ENCODE data around the gene MST1R.

Gene MST1R

GRCh38 chr3:49899815-49900214 lies 3.9 kb downstream of the MST1R start:
- no CpG with 5 or more reads among the region's 5 CpGs for WGBS (ENCODE audit: insufficient coverage, insufficient read length)
- H3K9me3 ChIP-seq (ENCODE audit: control insufficient read depth, insufficient read depth, low read length) = no peaks in the 10 kb centered on the region
- H3K4me3 ChIP-seq (ENCODE audit: low read length) = no peak overlapping the region
- no peaks in the 10 kb centered on the region for H3K36me3 ChIP-seq (ENCODE audit: control insufficient read depth, insufficient read depth, low read length)
- H3K27ac ChIP-seq (ENCODE audit: low read length) = no peak overlapping the region
- DNase-seq (ENCODE audit: low read depth, low spot score) = no peak
- peaks cover 4% of the 10 kb centered on the region; the same call in 1 of the 2 replicates for H3K4me1 ChIP-seq (ENCODE audit: control insufficient read depth, insufficient read depth, low read length)
- no peaks in the 10 kb centered on the region for H3K27me3 ChIP-seq (ENCODE audit: control insufficient read depth, insufficient read depth, low read length)

- no peak for DNase-seq (ENCODE audit: low read depth, low spot score)
- H3K27me3 ChIP-seq (ENCODE audit: control insufficient read depth, insufficient read depth, low read length) = no peaks in the 10 kb centered on the region
- H3K36me3 ChIP-seq (ENCODE audit: control insufficient read depth, insufficient read depth, low read length) = no peaks in the 10 kb centered on the region
- no peak overlapping the region for H3K4me3 ChIP-seq (ENCODE audit: low read length)
- WGBS (ENCODE audit: insufficient coverage, insufficient read length) = no CpG with 5 or more reads among the region's 6 CpGs
- no peaks in the 10 kb centered on the region for H3K9me3 ChIP-seq (ENCODE audit: control insufficient read depth, insufficient read depth, low read length)
- H3K4me1 ChIP-seq (ENCODE audit: control insufficient read depth, insufficient read depth, low read length) = peaks cover 3% of the 10 kb centered on the region; the same call in 1 of the 2 replicates
- H3K27ac ChIP-seq (ENCODE audit: low read length) = no peak overlapping the region
Measured at GRCh38 chr3:49898991-49899390, 4.7 kb downstream of the MST1R start.

GRCh38 chr3:49896345-49896744 lies 7.3 kb downstream of the MST1R start:
- DNase-seq (ENCODE audit: low read depth, low spot score) = no peak
- no CpG with 5 or more reads among the region's 5 CpGs for WGBS (ENCODE audit: insufficient coverage, insufficient read length)
- no peaks in the 10 kb centered on the region for H3K27me3 ChIP-seq (ENCODE audit: control insufficient read depth, insufficient read depth, low read length)
- H3K9me3 ChIP-seq (ENCODE audit: control insufficient read depth, insufficient read depth, low read length) = no peaks in the 10 kb centered on the region
- no peak overlapping the region for H3K4me3 ChIP-seq (ENCODE audit: low read length)
- no peaks in the 10 kb centered on the region for H3K36me3 ChIP-seq (ENCODE audit: control insufficient read depth, insufficient read depth, low read length)
- no peak overlapping the region for H3K27ac ChIP-seq (ENCODE audit: low read length)
- H3K4me1 ChIP-seq (ENCODE audit: control insufficient read depth, insufficient read depth, low read length) = no peaks in the 10 kb centered on the region

GRCh38 chr3:49895791-49896190 lies 7.9 kb downstream of the MST1R start:
- Histone ChIP-seq H3K4me1 (ENCODE audit: control insufficient read depth, insufficient read depth, low read length) (no peaks in the 10 kb centered on the region), H3K36me3 (ENCODE audit: control insufficient read depth, insufficient read depth, low read length) (no peaks in the 10 kb centered on the region), H3K4me3 (ENCODE audit: low read length) (no peak overlapping the region), H3K9me3 (ENCODE audit: control insufficient read depth, insufficient read depth, low read length) (no peaks in the 10 kb centered on the region), H3K27me3 (ENCODE audit: control insufficient read depth, insufficient read depth, low read length) (no peaks in the 10 kb centered on the region), H3K27ac (ENCODE audit: low read length) (no peak overlapping the region)
- no peak for DNase-seq (ENCODE audit: low read depth, low spot score)
- no CpG with 5 or more reads among the region's 9 CpGs for WGBS (ENCODE audit: insufficient coverage, insufficient read length)

GRCh38 chr3:49889296-49889695 lies 14.4 kb downstream of the MST1R start:
- Histone ChIP-seq H3K4me1 (ENCODE audit: control insufficient read depth, insufficient read depth, low read length) (no peaks in the 10 kb centered on the region), H3K27ac (ENCODE audit: low read length) (no peak overlapping the region), H3K36me3 (ENCODE audit: control insufficient read depth, insufficient read depth, low read length) (no peaks in the 10 kb centered on the region), H3K9me3 (ENCODE audit: control insufficient read depth, insufficient read depth, low read length) (no peaks in the 10 kb centered on the region), H3K4me3 (ENCODE audit: low read length) (no peak overlapping the region), H3K27me3 (ENCODE audit: control insufficient read depth, insufficient read depth, low read length) (no peaks in the 10 kb centered on the region)
- DNase-seq (ENCODE audit: low read depth, low spot score) = no peak
- no CpG with 5 or more reads among the region's 10 CpGs for WGBS (ENCODE audit: insufficient coverage, insufficient read length)

- Histone ChIP-seq H3K27me3 (ENCODE audit: control insufficient read depth, insufficient read depth, low read length) (no peaks in the 10 kb centered on the region), H3K36me3 (ENCODE audit: control insufficient read depth, insufficient read depth, low read length) (no peaks in the 10 kb centered on the region), H3K4me1 (ENCODE audit: control insufficient read depth, insufficient read depth, low read length) (peaks cover 3% of the 10 kb centered on the region; the same call in 1 of the 2 replicates), H3K9me3 (ENCODE audit: control insufficient read depth, insufficient read depth, low read length) (no peaks in the 10 kb centered on the region), H3K4me3 (ENCODE audit: low read length) (no peak overlapping the region), H3K27ac (ENCODE audit: low read length) (no peak overlapping the region)
- no peak for DNase-seq (ENCODE audit: low read depth, low spot score)
Measured at GRCh38 chr3:49886922-49887265, 16.8 kb downstream of the MST1R start.

- Histone ChIP-seq H3K4me3 (ENCODE audit: low read length) (no peak overlapping the region), H3K36me3 (ENCODE audit: control insufficient read depth, insufficient read depth, low read length) (no peaks in the 10 kb centered on the region), H3K9me3 (ENCODE audit: control insufficient read depth, insufficient read depth, low read length) (no peaks in the 10 kb centered on the region), H3K27ac (ENCODE audit: low read length) (no peak overlapping the region), H3K4me1 (ENCODE audit: control insufficient read depth, insufficient read depth, low read length) (peaks cover 9% of the 10 kb centered on the region), H3K27me3 (ENCODE audit: control insufficient read depth, insufficient read depth, low read length) (no peaks in the 10 kb centered on the region)
- no peak for DNase-seq (ENCODE audit: low read depth, low spot score)
- WGBS (ENCODE audit: insufficient coverage, insufficient read length) = no CpG with 5 or more reads among the region's 4 CpGs
Measured at GRCh38 chr3:49883998-49884397, 19.7 kb downstream of the MST1R start.

- no peak for DNase-seq (ENCODE audit: low read depth, low spot score)
- no peak overlapping the region for H3K4me3 ChIP-seq (ENCODE audit: low read length)
- no peak overlapping the region for H3K27ac ChIP-seq (ENCODE audit: low read length)
- H3K27me3 ChIP-seq (ENCODE audit: control insufficient read depth, insufficient read depth, low read length) = no peaks in the 10 kb centered on the region
- no CpG with 5 or more reads among the region's 6 CpGs for WGBS (ENCODE audit: insufficient coverage, insufficient read length)
- H3K4me1 ChIP-seq (ENCODE audit: control insufficient read depth, insufficient read depth, low read length) = peaks cover 9% of the 10 kb centered on the region
- no peaks in the 10 kb centered on the region for H3K9me3 ChIP-seq (ENCODE audit: control insufficient read depth, insufficient read depth, low read length)
- no peaks in the 10 kb centered on the region for H3K36me3 ChIP-seq (ENCODE audit: control insufficient read depth, insufficient read depth, low read length)
Measured at GRCh38 chr3:49882166-49882565, 21.5 kb downstream of the MST1R start.

- DNase-seq (ENCODE audit: low read depth, low spot score) = no peak
- peaks cover 9% of the 10 kb centered on the region for H3K4me1 ChIP-seq (ENCODE audit: control insufficient read depth, insufficient read depth, low read length)
- no peaks in the 10 kb centered on the region for H3K9me3 ChIP-seq (ENCODE audit: control insufficient read depth, insufficient read depth, low read length)
- no peak overlapping the region for H3K27ac ChIP-seq (ENCODE audit: low read length)
- no peaks in the 10 kb centered on the region for H3K27me3 ChIP-seq (ENCODE audit: control insufficient read depth, insufficient read depth, low read length)
- H3K4me3 ChIP-seq (ENCODE audit: low read length) = no peak overlapping the region
- no peaks in the 10 kb centered on the region for H3K36me3 ChIP-seq (ENCODE audit: control insufficient read depth, insufficient read depth, low read length)
- WGBS (ENCODE audit: insufficient coverage, insufficient read length) = no CpG with 5 or more reads among the region's 6 CpGs
Measured at GRCh38 chr3:49880581-49881315, 22.9 kb downstream of the MST1R start.

- Histone ChIP-seq H3K27ac (ENCODE audit: low read length) (no peak overlapping the region), H3K9me3 (ENCODE audit: control insufficient read depth, insufficient read depth, low read length) (no peaks in the 10 kb centered on the region)
- no CpG with 5 or more reads among the region's 2 CpGs for WGBS (ENCODE audit: insufficient coverage, insufficient read length)
Measured at GRCh38 chr3:49879721-49880120, 24.0 kb downstream of the MST1R start.

GRCh38 chr3:49878686-49879085 lies 25.0 kb downstream of the MST1R start:
- H3K4me1 ChIP-seq (ENCODE audit: control insufficient read depth, insufficient read depth, low read length) = peaks cover 9% of the 10 kb centered on the region
- no peaks in the 10 kb centered on the region for H3K9me3 ChIP-seq (ENCODE audit: control insufficient read depth, insufficient read depth, low read length)
- no peaks in the 10 kb centered on the region for H3K27me3 ChIP-seq (ENCODE audit: control insufficient read depth, insufficient read depth, low read length)
- no peak overlapping the region for H3K4me3 ChIP-seq (ENCODE audit: low read length)
- no peaks in the 10 kb centered on the region for H3K36me3 ChIP-seq (ENCODE audit: control insufficient read depth, insufficient read depth, low read length)
- no peak overlapping the region for H3K27ac ChIP-seq (ENCODE audit: low read length)
- no peak for DNase-seq (ENCODE audit: low read depth, low spot score)

More at GRCh38 chr3:49879721-49880120, 24.0 kb downstream of the MST1R start:
- Histone ChIP-seq H3K27me3 (ENCODE audit: control insufficient read depth, insufficient read depth, low read length) (no peaks in the 10 kb centered on the region), H3K4me1 (ENCODE audit: control insufficient read depth, insufficient read depth, low read length) (peaks cover 9% of the 10 kb centered on the region), H3K36me3 (ENCODE audit: control insufficient read depth, insufficient read depth, low read length) (no peaks in the 10 kb centered on the region), H3K4me3 (ENCODE audit: low read length) (no peak overlapping the region)
- DNase-seq (ENCODE audit: low read depth, low spot score) = no peak

Measured in iPS DF 6.9 (cell line).